Retinal pigment epithelial cell (primary cell): ENCODE measurements around the gene CFAP68.
"Not testable (repeated sequence)": the region's sequence is repeated elsewhere in the genome, so short reads cannot be mapped to it uniquely, and the experiment has no call there.

Experiments
- DNase-seq: peaks from one replicate; pipeline ENCODE4 v3.0.0-alpha.2; 2010; ENCODE audit warnings: low read depth
- H3K4me3 ChIP-seq: 2 replicates; pipeline ENCODE4 v1.5.1; 2011; ENCODE audit warnings: mild to moderate bottlenecking, low read length, control low read depth, moderate library complexity
- TF ChIP-seq, protein P1 (sequence below): conservative IDR thresholded peaks from 2 replicates; pipeline ENCODE4 v1.5.1; 2011; ENCODE audit warnings: low read depth, low read length, control low read depth, inconsistent platforms

The CFAP68 gene

DNA sequence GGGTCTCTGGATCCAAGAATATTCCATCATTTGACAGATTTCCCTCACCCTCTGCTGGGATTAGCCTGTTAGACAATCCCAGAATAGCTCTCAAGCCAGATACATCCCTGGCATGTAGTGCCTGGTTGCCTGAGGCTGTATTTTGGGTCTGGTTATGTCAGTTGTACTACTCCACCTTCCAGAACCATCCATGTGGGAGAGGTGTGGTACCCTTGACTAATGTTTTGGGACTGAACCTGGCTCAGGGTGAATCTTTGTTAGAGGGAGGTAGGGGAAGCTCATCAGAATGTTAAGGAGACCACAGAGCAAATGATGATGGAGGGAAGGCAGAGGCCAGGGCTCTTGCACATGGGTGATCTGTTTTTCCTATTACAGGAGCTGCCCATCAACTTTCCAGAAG, 44.6 kb downstream of the CFAP68 start:
- TF ChIP-seq, protein P1, sequence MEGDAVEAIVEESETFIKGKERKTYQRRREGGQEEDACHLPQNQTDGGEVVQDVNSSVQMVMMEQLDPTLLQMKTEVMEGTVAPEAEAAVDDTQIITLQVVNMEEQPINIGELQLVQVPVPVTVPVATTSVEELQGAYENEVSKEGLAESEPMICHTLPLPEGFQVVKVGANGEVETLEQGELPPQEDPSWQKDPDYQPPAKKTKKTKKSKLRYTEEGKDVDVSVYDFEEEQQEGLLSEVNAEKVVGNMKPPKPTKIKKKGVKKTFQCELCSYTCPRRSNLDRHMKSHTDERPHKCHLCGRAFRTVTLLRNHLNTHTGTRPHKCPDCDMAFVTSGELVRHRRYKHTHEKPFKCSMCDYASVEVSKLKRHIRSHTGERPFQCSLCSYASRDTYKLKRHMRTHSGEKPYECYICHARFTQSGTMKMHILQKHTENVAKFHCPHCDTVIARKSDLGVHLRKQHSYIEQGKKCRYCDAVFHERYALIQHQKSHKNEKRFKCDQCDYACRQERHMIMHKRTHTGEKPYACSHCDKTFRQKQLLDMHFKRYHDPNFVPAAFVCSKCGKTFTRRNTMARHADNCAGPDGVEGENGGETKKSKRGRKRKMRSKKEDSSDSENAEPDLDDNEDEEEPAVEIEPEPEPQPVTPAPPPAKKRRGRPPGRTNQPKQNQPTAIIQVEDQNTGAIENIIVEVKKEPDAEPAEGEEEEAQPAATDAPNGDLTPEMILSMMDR: no peak
- H3K4me3 ChIP-seq: no peak overlapping the region
- no peak for DNase-seq

DNA sequence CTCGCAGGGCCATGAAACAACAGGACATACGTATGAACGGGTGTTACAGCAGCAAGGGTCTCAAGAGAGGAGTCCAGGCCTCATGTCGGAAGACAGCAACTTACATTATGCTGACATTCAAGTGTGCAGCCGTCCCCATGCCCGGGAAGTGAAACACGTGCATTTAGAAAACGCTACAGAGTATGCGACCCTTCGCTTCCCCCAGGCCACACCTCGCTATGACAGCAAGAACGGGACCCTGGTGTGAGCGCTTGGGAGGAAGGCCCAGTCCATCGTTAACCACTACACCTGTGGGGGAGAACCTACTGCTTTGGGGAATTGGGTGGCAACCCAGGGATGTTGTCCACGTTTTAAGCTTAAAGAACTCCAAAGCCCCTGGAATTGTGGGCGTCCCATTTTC, 46.6 kb downstream of the CFAP68 start:
- no peak overlapping the region for H3K4me3 ChIP-seq
- TF ChIP-seq, protein P1: no peak
- no peak for DNase-seq

DNA sequence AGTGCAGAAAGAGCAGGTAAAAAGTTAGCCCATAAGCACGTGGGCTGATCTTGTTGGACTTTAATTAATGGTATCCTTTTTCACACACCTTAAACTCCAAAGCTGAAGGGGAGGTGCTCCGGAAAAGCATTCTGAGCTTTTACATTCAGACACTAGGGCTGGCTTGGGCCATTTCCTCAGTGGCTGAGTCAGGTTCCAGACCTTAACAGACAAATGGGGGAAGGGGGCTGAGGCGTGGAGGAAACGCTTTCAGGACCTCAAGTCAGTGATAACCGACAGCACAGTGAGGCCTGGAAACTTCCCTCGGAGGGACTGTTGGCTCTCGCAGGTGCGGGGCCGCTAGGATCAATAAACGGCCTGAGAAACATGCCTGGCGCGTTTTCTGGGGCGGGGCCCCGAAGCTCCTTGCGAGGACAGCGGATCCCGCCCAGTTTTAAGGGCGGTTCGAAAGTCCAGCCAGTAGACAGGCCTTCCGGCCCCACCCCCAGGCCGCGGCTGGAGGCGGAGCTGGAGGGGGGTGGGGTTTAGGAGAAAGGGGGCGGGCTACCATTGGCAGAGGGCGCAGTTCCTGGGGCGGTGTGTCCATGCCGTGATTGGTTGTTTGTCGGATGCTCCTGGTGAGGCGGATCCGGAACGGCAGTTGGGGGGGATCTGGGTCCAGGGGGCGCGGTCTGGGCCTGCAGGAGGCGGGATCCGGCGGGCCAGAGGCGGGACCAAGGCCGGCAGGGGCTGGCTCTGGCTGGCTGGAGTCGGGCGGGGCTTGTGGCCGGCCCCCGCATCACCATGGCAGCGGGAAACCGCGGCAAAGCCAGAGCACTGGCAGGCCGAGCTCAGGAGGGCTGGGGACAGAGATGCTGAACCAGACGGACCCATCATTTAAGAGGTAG, 47.4 kb downstream of the CFAP68 start:
- H3K4me3 ChIP-seq: peak overlapping the region; percentile 53
- TF ChIP-seq, protein P1: no peak
- peak; percentile 87 for DNase-seq

DNA sequence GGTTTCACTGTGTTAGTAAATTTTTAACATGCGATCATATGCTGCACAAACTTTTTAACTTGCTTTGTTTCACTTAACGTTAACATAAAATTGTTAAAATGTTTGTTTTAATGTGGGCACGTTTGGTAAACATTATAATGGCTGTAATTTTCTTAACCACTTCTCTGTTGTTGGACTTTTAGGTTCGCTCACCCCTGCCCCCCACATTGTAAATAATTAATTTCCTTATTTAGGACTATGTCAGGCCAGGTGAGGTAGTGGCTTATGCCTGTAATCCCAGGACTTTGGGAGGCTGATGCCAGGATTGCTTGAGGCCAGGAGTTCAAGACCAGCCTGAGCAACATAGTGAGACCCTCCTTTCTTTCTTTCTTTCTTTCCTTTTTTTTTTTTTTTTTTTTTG, 51.1 kb downstream of the CFAP68 start:
- no peak for DNase-seq
- H3K4me3 ChIP-seq: no peak overlapping the region
- TF ChIP-seq, protein P1: no peak

DNA sequence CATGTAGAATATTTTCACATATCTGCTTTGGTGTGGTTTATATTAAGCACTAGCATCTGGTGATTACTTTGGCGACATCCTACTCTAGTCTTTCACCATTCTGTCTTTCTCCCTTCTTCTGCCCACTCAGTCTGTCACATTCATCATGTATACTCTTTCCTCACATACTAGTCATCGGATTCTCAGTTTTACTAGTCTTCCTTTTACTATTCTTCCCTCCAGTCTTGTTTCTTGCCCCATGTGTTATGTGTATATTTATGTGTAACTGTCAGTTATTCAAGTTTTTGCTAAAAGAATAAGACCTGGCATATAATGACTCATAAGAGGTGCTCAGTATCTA, 53.2 kb downstream of the CFAP68 start:
- no peak overlapping the region for H3K4me3 ChIP-seq
- DNase-seq: no peak
- TF ChIP-seq, protein P1: no peak

DNA sequence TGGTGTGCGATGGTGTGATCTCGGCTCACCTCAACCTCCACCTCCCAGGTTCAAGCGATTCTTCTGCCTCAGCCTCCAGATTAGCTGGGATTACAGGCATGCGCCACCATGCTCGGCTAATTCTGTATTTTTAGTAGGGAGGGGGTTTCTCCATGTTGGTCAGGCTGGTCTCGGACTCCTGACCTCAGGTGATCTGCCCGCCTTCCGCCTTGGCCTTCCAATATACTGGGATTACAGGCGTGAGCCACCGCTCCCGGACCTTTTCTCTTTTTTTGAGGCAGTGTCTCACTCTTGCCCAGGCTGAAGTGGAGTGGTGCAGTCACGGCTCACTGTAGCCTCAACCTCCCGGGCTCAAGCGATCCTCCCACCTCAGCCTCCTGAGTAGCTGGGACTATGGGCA, 53.8 kb downstream of the CFAP68 start:
- H3K4me3 ChIP-seq, DNase-seq: not testable (repeated sequence)

DNA sequence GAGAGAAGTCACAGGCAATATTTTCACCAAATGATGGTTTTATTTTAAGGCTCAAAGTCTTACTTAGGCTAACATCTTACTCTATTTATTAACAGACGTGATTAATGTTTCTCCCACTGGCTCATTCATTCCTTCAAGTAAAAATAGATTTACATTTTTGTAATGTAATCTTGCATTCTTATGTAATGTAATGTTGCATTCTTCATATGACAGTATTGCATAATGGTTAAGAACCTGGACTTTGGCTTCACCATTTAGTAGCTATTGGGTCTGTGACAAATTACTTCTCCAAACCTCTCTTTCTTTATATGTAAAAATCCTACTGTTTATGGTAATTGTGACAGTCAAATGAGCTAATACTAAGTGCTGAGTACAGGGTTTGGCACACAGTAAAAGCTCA, 54.5 kb downstream of the CFAP68 start:
- no peak for DNase-seq
- H3K4me3 ChIP-seq: no peak overlapping the region
- TF ChIP-seq, protein P1: no peak
